SK-N-SH treated with all-trans-retinoic acid at 6 μM for 48 hours (cell line): Measurements from ENCODE around the gene PSMF1.

ENCODE experiments used
- ATAC-seq: fragments of 200-7000 bp; cut with Tn5 transposase; 3 replicates; pipeline ENCODE4 v1.9.1; 2020; ENCODE audit warnings: mild to moderate bottlenecking, moderate library complexity
- ARNTL ChIP-seq: fragments of 450-650 bp; formaldehyde crosslinking; IDR thresholded peaks from 2 replicates; pipeline ENCODE4 v1.5.0; 2020; ENCODE audit warnings: low read depth, mild to moderate bottlenecking, moderate library complexity, borderline replicate concordance
- BACH2 ChIP-seq: fragments of 250-450 bp; sonication (Bioruptor Pico); IDR thresholded peaks from 2 replicates; pipeline ENCODE4 v1.9.0; 2021; ENCODE audit warnings: mild to moderate bottlenecking, borderline replicate concordance
- CSDC2 ChIP-seq: fragments of 250-450 bp; sonication (Bioruptor Pico); IDR thresholded peaks from 2 replicates; pipeline ENCODE4 v1.5.0; 2020; ENCODE audit warnings: mild to moderate bottlenecking, moderate library complexity
- ESRRG ChIP-seq: fragments of 250-450 bp; sonication (Bioruptor Pico); IDR thresholded peaks from 2 replicates; pipeline ENCODE4 v1.6.1; 2021; ENCODE audit warnings: mild to moderate bottlenecking
- GLIS3 ChIP-seq: fragments of 250-450 bp; sonication (Bioruptor Pico); IDR thresholded peaks from 2 replicates; pipeline ENCODE4 v1.5.0; 2020; ENCODE audit warnings: mild to moderate bottlenecking, moderate library complexity
- OSR1 ChIP-seq: fragments of 250-450 bp; sonication (Bioruptor Pico); IDR thresholded peaks from 2 replicates; pipeline ENCODE4 v1.8.0; 2022; ENCODE audit warnings: moderate library complexity, mild to moderate bottlenecking, inconsistent platforms
- PPARA ChIP-seq: fragments of 250-450 bp; sonication (Bioruptor Pico); IDR thresholded peaks from 2 replicates; pipeline ENCODE4 v1.5.0; 2020; ENCODE audit warnings: mild to moderate bottlenecking, borderline replicate concordance
- RARB ChIP-seq: fragments of 250-450 bp; sonication (Bioruptor Pico); IDR thresholded peaks from 2 replicates; pipeline ENCODE4 v1.8.0; 2021; ENCODE audit warnings: mild to moderate bottlenecking, moderate library complexity
- SNAI2 ChIP-seq: fragments of 250-450 bp; sonication (Bioruptor Pico); IDR thresholded peaks from 2 replicates; pipeline ENCODE4 v1.5.0; 2020; ENCODE audit warnings: mild to moderate bottlenecking, moderate library complexity
- TCF4 ChIP-seq: fragments of 250-450 bp; sonication (Bioruptor Pico); IDR thresholded peaks from 2 replicates; pipeline ENCODE4 v1.8.0; 2021; ENCODE audit warnings: mild to moderate bottlenecking, moderate library complexity, borderline replicate concordance
- TOX ChIP-seq: fragments of 250-450 bp; sonication (Bioruptor Pico); IDR thresholded peaks from 2 replicates; pipeline ENCODE4 v1.8.0; 2021; ENCODE audit warnings: mild to moderate bottlenecking, moderate library complexity, borderline replicate concordance
- ZC3H10 ChIP-seq: fragments of 250-450 bp; sonication (Bioruptor Pico); IDR thresholded peaks from 2 replicates; pipeline ENCODE4 v1.5.1; 2021; ENCODE audit warnings: mild to moderate bottlenecking, moderate library complexity
- ZFP3 ChIP-seq: fragments of 250-450 bp; sonication (Bioruptor Pico); IDR thresholded peaks from 2 replicates; pipeline ENCODE4 v1.5.0; 2020; ENCODE audit warnings: mild to moderate bottlenecking, moderate library complexity
- ZFP30 ChIP-seq: fragments of 450-650 bp; formaldehyde crosslinking; IDR thresholded peaks from 2 replicates; pipeline ENCODE4 v1.5.0; 2022; ENCODE audit warnings: mild to moderate bottlenecking, moderate library complexity
- ZNF565 ChIP-seq: fragments of 450-650 bp; formaldehyde crosslinking; conservative IDR thresholded peaks from 2 replicates; pipeline ENCODE4 v1.5.0; 2020; ENCODE audit warnings: low read depth, mild to moderate bottlenecking, moderate library complexity
- ZNF70 ChIP-seq: fragments of 450-650 bp; formaldehyde crosslinking; IDR thresholded peaks from 2 replicates; pipeline ENCODE4 v1.5.0; 2020; ENCODE audit warnings: mild to moderate bottlenecking, moderate library complexity
- ZNF8 ChIP-seq: fragments of 450-650 bp; formaldehyde crosslinking; IDR thresholded peaks from 2 replicates; pipeline ENCODE4 v1.5.0; 2020; ENCODE audit warnings: mild to moderate bottlenecking, moderate library complexity
- TF ChIP-seq, protein P1 (sequence below): fragments of 250-450 bp; sonication (Bioruptor Pico); IDR thresholded peaks from 2 replicates; pipeline ENCODE4 v1.5.1; 2020; ENCODE audit warnings: low read depth, mild to moderate bottlenecking, moderate library complexity
- TF ChIP-seq, protein P2 (sequence below): fragments of 250-450 bp; sonication (Bioruptor Pico); IDR thresholded peaks from 2 replicates; pipeline ENCODE4 v1.8.0; 2021; ENCODE audit warnings: low read depth, mild to moderate bottlenecking, moderate library complexity, borderline replicate concordance
- TF ChIP-seq, protein P3 (sequence below): fragments of 250-450 bp; sonication (Bioruptor Pico); IDR thresholded peaks from 2 replicates; pipeline ENCODE4 v1.5.0; 2020; ENCODE audit warnings: mild to moderate bottlenecking, moderate library complexity
- TF ChIP-seq, protein P4 (sequence below): fragments of 250-450 bp; sonication (Bioruptor Pico); IDR thresholded peaks from 2 replicates; pipeline ENCODE4 v1.8.0; 2020; ENCODE audit warnings: mild to moderate bottlenecking, moderate library complexity, borderline replicate concordance
- TF ChIP-seq, protein P5 (sequence below): fragments of 250-450 bp; sonication (Bioruptor Pico); IDR thresholded peaks from 2 replicates; pipeline ENCODE4 v1.5.1; 2021; ENCODE audit warnings: mild to moderate bottlenecking, moderate library complexity

PSMF1 gene

DNA sequence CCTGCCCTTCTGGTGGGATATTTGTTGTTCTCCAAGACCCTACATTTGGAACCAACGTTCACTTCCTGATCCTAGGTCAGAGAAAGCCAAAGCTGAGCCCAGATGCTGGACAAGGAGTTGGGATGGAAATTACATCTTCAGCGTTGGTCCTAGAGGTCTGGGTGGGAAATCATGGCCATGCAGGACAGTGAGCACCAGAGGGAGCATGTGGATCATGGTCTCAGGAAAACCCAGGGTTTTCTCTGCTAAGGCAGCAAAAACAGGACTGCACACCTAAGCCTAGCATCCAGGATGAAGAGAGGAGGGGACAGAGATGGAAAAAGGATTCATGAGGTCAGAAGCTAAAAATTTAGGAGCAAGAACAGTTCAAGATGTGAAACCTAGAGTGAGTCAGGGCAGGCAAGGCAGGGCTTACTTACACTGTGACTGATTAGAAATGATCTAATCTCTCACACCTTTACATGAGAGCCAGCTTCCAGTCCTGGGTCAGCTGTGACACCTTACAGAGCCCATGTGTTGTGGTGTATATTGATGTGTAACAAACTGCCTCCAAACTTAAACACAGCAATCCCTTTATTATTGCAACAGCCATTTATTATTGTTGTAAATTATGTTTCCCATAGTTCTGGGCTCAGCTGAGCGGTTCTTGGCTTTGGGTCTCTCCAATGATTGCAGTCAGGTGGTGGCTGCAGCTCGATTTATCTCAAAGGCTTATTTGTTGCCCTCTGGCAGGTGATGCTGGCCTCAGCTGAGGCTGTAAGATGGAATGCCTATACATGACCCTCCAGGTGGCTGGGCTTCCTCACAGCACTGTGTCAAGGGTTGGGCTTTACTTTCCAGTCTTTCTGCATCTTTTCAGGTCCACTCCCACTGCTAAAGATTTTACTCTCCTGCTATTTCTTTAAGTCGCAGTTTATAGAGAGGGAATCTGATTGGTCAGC is 91.3 kb downstream of the PSMF1 start (continued):
- TF ChIP-seq, protein P1, sequence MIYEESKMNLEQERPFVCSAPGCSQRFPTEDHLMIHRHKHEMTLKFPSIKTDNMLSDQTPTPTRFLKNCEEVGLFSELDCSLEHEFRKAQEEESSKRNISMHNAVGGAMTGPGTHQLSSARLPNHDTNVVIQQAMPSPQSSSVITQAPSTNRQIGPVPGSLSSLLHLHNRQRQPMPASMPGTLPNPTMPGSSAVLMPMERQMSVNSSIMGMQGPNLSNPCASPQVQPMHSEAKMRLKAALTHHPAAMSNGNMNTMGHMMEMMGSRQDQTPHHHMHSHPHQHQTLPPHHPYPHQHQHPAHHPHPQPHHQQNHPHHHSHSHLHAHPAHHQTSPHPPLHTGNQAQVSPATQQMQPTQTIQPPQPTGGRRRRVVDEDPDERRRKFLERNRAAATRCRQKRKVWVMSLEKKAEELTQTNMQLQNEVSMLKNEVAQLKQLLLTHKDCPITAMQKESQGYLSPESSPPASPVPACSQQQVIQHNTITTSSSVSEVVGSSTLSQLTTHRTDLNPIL (CRISPR knock-in tag) = no peak
- TF ChIP-seq, all 23 proteins: peak for 0

DNA sequence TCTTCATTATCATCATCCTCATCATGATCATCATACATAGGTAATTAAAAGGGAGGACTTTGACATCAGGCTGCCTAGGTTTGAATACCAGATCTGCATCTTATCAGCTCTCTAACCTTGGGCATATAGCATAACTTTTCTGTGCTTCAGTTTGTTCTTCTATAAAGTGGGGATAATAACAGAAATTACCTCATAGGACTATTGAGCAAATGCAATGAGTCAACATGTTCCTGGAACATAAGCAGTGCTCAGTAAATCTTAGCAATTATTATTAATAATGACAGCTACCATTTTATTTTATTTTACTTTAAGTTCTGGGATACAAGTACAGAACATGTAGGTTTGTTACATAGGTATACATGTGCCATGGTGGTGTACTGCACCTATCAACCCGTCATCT is 92.1 kb downstream of the PSMF1 start:
- ATAC-seq = no peak
- TF ChIP-seq, protein P1 (CRISPR knock-in tag) = no peak
- TF ChIP-seq ZFP3 (CRISPR knock-in tag) = no peak
- TF ChIP-seq ZNF565 (CRISPR knock-in tag) = no peak
- TF ChIP-seq RARB (CRISPR knock-in tag) = no peak
- TF ChIP-seq, protein P2, sequence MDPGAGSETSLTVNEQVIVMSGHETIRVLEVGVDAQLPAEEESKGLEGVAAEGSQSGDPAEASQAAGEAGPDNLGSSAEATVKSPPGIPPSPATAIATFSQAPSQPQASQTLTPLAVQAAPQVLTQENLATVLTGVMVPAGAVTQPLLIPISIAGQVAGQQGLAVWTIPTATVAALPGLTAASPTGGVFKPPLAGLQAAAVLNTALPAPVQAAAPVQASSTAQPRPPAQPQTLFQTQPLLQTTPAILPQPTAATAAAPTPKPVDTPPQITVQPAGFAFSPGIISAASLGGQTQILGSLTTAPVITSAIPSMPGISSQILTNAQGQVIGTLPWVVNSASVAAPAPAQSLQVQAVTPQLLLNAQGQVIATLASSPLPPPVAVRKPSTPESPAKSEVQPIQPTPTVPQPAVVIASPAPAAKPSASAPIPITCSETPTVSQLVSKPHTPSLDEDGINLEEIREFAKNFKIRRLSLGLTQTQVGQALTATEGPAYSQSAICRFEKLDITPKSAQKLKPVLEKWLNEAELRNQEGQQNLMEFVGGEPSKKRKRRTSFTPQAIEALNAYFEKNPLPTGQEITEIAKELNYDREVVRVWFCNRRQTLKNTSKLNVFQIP = no peak
- TF ChIP-seq ZFP30 (CRISPR knock-in tag) = no peak
- no peak for TF ChIP-seq CSDC2 (CRISPR knock-in tag)
- TF ChIP-seq ZC3H10 (CRISPR knock-in tag) = no peak
- TF ChIP-seq, protein P3, sequence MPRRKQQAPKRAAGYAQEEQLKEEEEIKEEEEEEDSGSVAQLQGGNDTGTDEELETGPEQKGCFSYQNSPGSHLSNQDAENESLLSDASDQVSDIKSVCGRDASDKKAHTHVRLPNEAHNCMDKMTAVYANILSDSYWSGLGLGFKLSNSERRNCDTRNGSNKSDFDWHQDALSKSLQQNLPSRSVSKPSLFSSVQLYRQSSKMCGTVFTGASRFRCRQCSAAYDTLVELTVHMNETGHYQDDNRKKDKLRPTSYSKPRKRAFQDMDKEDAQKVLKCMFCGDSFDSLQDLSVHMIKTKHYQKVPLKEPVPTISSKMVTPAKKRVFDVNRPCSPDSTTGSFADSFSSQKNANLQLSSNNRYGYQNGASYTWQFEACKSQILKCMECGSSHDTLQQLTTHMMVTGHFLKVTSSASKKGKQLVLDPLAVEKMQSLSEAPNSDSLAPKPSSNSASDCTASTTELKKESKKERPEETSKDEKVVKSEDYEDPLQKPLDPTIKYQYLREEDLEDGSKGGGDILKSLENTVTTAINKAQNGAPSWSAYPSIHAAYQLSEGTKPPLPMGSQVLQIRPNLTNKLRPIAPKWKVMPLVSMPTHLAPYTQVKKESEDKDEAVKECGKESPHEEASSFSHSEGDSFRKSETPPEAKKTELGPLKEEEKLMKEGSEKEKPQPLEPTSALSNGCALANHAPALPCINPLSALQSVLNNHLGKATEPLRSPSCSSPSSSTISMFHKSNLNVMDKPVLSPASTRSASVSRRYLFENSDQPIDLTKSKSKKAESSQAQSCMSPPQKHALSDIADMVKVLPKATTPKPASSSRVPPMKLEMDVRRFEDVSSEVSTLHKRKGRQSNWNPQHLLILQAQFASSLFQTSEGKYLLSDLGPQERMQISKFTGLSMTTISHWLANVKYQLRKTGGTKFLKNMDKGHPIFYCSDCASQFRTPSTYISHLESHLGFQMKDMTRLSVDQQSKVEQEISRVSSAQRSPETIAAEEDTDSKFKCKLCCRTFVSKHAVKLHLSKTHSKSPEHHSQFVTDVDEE (CRISPR knock-in tag) = no peak
- no peak for TF ChIP-seq GLIS3 (CRISPR knock-in tag)
- TF ChIP-seq TOX (CRISPR knock-in tag) = no peak
- no peak for TF ChIP-seq PPARA (CRISPR knock-in tag)
- TF ChIP-seq, protein P4, sequence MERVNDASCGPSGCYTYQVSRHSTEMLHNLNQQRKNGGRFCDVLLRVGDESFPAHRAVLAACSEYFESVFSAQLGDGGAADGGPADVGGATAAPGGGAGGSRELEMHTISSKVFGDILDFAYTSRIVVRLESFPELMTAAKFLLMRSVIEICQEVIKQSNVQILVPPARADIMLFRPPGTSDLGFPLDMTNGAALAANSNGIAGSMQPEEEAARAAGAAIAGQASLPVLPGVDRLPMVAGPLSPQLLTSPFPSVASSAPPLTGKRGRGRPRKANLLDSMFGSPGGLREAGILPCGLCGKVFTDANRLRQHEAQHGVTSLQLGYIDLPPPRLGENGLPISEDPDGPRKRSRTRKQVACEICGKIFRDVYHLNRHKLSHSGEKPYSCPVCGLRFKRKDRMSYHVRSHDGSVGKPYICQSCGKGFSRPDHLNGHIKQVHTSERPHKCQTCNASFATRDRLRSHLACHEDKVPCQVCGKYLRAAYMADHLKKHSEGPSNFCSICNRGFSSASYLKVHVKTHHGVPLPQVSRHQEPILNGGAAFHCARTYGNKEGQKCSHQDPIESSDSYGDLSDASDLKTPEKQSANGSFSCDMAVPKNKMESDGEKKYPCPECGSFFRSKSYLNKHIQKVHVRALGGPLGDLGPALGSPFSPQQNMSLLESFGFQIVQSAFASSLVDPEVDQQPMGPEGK (CRISPR knock-in tag) = no peak
- TF ChIP-seq ZNF8 (CRISPR knock-in tag) = no peak
- no peak for TF ChIP-seq ZNF70 (CRISPR knock-in tag)
- no peak for TF ChIP-seq OSR1
- no peak for TF ChIP-seq BACH2 (CRISPR knock-in tag)
- no peak for TF ChIP-seq ESRRG (CRISPR knock-in tag)
- TF ChIP-seq, all 23 proteins: peak for 0

DNA sequence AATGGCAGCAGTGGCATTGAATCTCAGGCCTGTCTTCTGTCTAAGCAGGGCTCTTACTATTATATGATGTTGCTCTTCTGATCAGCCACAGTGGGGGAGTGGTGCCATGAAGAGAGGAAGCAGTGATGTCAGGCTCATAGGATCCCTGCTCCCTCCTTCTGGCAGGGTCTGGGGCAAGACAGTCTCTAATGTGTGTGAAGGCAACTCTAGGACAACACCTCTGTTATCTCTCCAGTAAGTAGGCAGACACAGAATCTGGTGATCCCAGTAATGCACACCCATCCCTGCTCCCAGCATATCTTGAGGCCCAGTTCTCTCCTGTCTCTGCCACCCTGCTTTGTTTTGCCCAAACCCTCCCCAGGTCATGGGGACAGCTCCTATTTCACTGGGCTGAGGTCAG is 93.6 kb downstream of the PSMF1 start:
- no peak for ATAC-seq
- TF ChIP-seq, protein P5, sequence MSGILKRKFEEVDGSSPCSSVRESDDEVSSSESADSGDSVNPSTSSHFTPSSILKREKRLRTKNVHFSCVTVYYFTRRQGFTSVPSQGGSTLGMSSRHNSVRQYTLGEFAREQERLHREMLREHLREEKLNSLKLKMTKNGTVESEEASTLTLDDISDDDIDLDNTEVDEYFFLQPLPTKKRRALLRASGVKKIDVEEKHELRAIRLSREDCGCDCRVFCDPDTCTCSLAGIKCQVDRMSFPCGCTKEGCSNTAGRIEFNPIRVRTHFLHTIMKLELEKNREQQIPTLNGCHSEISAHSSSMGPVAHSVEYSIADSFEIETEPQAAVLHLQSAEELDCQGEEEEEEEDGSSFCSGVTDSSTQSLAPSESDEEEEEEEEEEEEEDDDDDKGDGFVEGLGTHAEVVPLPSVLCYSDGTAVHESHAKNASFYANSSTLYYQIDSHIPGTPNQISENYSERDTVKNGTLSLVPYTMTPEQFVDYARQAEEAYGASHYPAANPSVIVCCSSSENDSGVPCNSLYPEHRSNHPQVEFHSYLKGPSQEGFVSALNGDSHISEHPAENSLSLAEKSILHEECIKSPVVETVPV = no peak
- TF ChIP-seq, protein P1 (CRISPR knock-in tag) = no peak
- no peak for TF ChIP-seq RARB (CRISPR knock-in tag)
- no peak for TF ChIP-seq CSDC2 (CRISPR knock-in tag)
- TF ChIP-seq, protein P2 = no peak
- no peak for TF ChIP-seq TCF4 (CRISPR knock-in tag)
- no peak for TF ChIP-seq BACH2 (CRISPR knock-in tag)
- no peak for TF ChIP-seq ARNTL (CRISPR knock-in tag)
- TF ChIP-seq ZFP30 (CRISPR knock-in tag) = no peak
- no peak for TF ChIP-seq SNAI2 (CRISPR knock-in tag)
